T-helper 1 cell (primary cell): ENCODE results near the gene RPS6KB1.
"Not testable (repeated sequence)": the region's sequence is repeated elsewhere in the genome, so short reads cannot be mapped to it uniquely, and the experiment has no call there.

Experiments
- DNase-seq, 5 donors: peaks; one replicate each; pipeline ENCODE4 v3.0.0-alpha.2; 2012 to 2020
- total RNA-seq, 4 donors: gene quantifications; one replicate each; lab custom pipeline; 2026; lab: John Stamatoyannopoulos, UW

The RPS6KB1 gene
- 84.9 to 119 (median 89.5) reads per million in 4 donors for total RNA-seq

- peak; percentile 95 to 99 (median 96) for DNase-seq
Measured at GRCh38 chr17:59892924-59893675, at the start of gene RPS6KB1, which contains the start of gene TUBD1. Gene RPS6KB1 (plus strand): TSS chr17:59893121. CDS start chr17:59893185, 64 bp downstream. Gene TUBD1 (minus strand): TSS chr17:59892943. CDS start chr17:59891002, 1,941 bp downstream.

GRCh38 chr17:59844884-59845594 is 47.9 kb upstream of the RPS6KB1 start:
- DNase-seq: peak in 1 of 5 donors; percentile 43

GRCh38 chr17:59845595-59846393 is 47.1 kb upstream of the RPS6KB1 start:
- peak in 1 of 5 donors; percentile 70 for DNase-seq

GRCh38 chr17:59846394-59847165 is 46.3 kb upstream of the RPS6KB1 start:
- DNase-seq: peak in 1 of 5 donors; percentile 78

- DNase-seq: no peak
Measured at GRCh38 chr17:59848385-59848668, 44.6 kb upstream of the RPS6KB1 start.

- peak in 1 of 5 donors; percentile 82 for DNase-seq
Measured at GRCh38 chr17:59848778-59849177, 44.1 kb upstream of the RPS6KB1 start.

GRCh38 chr17:59850311-59850710 is 42.6 kb upstream of the RPS6KB1 start:
- DNase-seq: not testable (repeated sequence)

GRCh38 chr17:59851439-59852375 is 41.2 kb upstream of the RPS6KB1 start:
- DNase-seq: no peak

- not testable (repeated sequence) for DNase-seq
Measured at GRCh38 chr17:59852847-59853167, 40.1 kb upstream of the RPS6KB1 start.

- DNase-seq: peak; percentile 25 to 88 (median 43)
Measured at GRCh38 chr17:59853168-59853918, 39.6 kb upstream of the RPS6KB1 start.

- DNase-seq: not testable (repeated sequence)
Measured at GRCh38 chr17:59853919-59854729, 38.8 kb upstream of the RPS6KB1 start.

- no peak for DNase-seq
Measured at GRCh38 chr17:59856859-59857794, 35.8 kb upstream of the RPS6KB1 start.

GRCh38 chr17:59858167-59858816 is 34.6 kb upstream of the RPS6KB1 start:
- no peak for DNase-seq

GRCh38 chr17:59858932-59859331 is 34.0 kb upstream of the RPS6KB1 start:
- no peak for DNase-seq

- peak in 1 of 5 donors; percentile 62 for DNase-seq
Measured at GRCh38 chr17:59859444-59860025, 33.4 kb upstream of the RPS6KB1 start.

- DNase-seq: no peak
Measured at GRCh38 chr17:59863616-59864015, 29.3 kb upstream of the RPS6KB1 start.

- DNase-seq: no peak
Measured at GRCh38 chr17:59869941-59870218, 23.0 kb upstream of the RPS6KB1 start.

GRCh38 chr17:59870482-59870881 is 22.4 kb upstream of the RPS6KB1 start:
- DNase-seq: no peak
